Smooth muscle cell (in vitro differentiated cells): ENCODE results near the gene NES. TPM values are rescaled to one million over a fixed set of nuclear protein-coding genes. Genes with fewer than 3 reads are reported as not detected.

Experiments used
- DNase-seq: peaks from one replicate; lab custom pipeline; 2025; ENCODE audit not compliant: unreplicated experiment; lab: John Stamatoyannopoulos, UW
- H2AFZ ChIP-seq: fragments of 200-600 bp; sonication (generic); 2 replicates; pipeline ENCODE4 v1.6.0; 2016; ENCODE audit warnings: antibody characterized with exemption, low read depth, mild to moderate bottlenecking
- H3F3A ChIP-seq: fragments of 200-600 bp; sonication (generic); 2 replicates; pipeline ENCODE4 v1.6.0; 2017; ENCODE audit warnings: antibody characterized with exemption, low read depth
- H3K27ac ChIP-seq: fragments of 200-600 bp; sonication (generic); 2 replicates; pipeline ENCODE4 v1.5.1; 2016; ENCODE audit warnings: low read depth, mild to moderate bottlenecking
- H3K27me3 ChIP-seq: fragments of 200-600 bp; sonication (generic); 2 replicates; pipeline ENCODE4 v1.6.1; 2016; ENCODE audit warnings: low read depth, mild to moderate bottlenecking
- H3K36me3 ChIP-seq: fragments of 200-600 bp; sonication (generic); 2 replicates; pipeline ENCODE4 v1.5.1; 2016; ENCODE audit warnings: low read depth
- H3K4me1 ChIP-seq: fragments of 200-600 bp; sonication (generic); 2 replicates; pipeline ENCODE4 v1.5.1; 2016; ENCODE audit warnings: low read depth
- H3K4me2 ChIP-seq: fragments of 200-600 bp; sonication (generic); 2 replicates; pipeline ENCODE4 v1.6.0; 2016; ENCODE audit warnings: mild to moderate bottlenecking
- H3K4me3 ChIP-seq: fragments of 200-600 bp; sonication (generic); 2 replicates; pipeline ENCODE4 v1.5.1; 2016; ENCODE audit warnings: mild to moderate bottlenecking
- H3K79me2 ChIP-seq: fragments of 200-600 bp; sonication (generic); 2 replicates; pipeline ENCODE4 v1.6.0; 2016; ENCODE audit warnings: low read depth, mild to moderate bottlenecking
- H3K9ac ChIP-seq: fragments of 200-600 bp; sonication (generic); 2 replicates; pipeline ENCODE4 v1.6.0; 2016; ENCODE audit warnings: low read depth
- H3K9me3 ChIP-seq: fragments of 200-600 bp; sonication (generic); replicated peaks from 2 replicates; pipeline ENCODE4 v1.5.1; 2016; ENCODE audit warnings: low read depth
- H4K20me1 ChIP-seq: fragments of 200-600 bp; sonication (generic); 2 replicates; pipeline ENCODE4 v1.6.0; 2016; ENCODE audit warnings: low read depth
- WGBS: methylation state at CpG from one replicate; pipeline ENCODE4 v1.1.7; 2016; ENCODE audit warnings: low lambda C conversion rate; 5-methylcytosine and 5-hydroxymethylcytosine counted together
- polyA plus RNA-seq: library from polyadenylated mRNA; unstranded; fragments of >200 nt; fragmentation: Nextera tagmentation; extraction: Ambion mirVana; gene quantifications from 2 replicates; pipeline ENCODE4 v1.2.1, GENCODE V29; 2016
- total RNA-seq: library from RNA; depleted of rRNA; stranded (reverse); fragments of >200 nt; gene quantifications from 2 replicates; pipeline ENCODE4 v1.2.3, GENCODE V29; 2014
- TF ChIP-seq, protein P1 (sequence below): fragments of 200-600 bp; sonication (generic); IDR thresholded peaks from 2 replicates; pipeline ENCODE4 v1.5.1; 2017; ENCODE audit warnings: borderline replicate concordance, mild to moderate bottlenecking, antibody characterized with exemption; ENCODE audit not compliant: insufficient read depth, poor library complexity, severe bottlenecking

NES gene
- total and polyA plus RNA-seq, 2 experiments from 2014 or later: 11.3 to 28.5 TPM

DNA sequence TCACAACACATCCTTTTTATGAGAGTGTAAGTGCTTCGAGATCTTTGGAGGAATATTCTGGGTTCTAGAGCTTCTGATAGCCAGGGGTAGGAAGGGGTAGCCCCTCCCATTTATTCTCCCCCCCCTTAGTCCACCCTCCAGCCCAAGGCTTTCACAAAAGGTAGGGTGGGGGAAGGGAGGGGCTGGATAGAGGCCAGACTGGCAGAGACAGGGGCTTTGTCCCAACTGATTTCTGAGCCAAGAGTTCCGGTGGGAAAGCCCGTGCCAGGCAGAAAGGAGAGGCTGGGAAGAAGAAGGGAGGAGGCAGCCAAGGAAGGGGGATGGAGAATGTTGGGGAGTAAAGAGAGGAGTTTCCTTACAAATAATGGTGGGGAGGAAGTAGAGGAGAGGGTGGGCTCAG lies 32.2 kb downstream of the NES start:
- no peak overlapping the region for H3K9ac ChIP-seq
- no peaks in the 10 kb centered on the region for H3K79me2 ChIP-seq
- no peak overlapping the region for H2AFZ ChIP-seq
- no peaks in the 10 kb centered on the region for H3F3A ChIP-seq
- no peak for DNase-seq
- H3K4me1 ChIP-seq: peaks cover 14% of the 10 kb centered on the region
- TF ChIP-seq, protein P1, sequence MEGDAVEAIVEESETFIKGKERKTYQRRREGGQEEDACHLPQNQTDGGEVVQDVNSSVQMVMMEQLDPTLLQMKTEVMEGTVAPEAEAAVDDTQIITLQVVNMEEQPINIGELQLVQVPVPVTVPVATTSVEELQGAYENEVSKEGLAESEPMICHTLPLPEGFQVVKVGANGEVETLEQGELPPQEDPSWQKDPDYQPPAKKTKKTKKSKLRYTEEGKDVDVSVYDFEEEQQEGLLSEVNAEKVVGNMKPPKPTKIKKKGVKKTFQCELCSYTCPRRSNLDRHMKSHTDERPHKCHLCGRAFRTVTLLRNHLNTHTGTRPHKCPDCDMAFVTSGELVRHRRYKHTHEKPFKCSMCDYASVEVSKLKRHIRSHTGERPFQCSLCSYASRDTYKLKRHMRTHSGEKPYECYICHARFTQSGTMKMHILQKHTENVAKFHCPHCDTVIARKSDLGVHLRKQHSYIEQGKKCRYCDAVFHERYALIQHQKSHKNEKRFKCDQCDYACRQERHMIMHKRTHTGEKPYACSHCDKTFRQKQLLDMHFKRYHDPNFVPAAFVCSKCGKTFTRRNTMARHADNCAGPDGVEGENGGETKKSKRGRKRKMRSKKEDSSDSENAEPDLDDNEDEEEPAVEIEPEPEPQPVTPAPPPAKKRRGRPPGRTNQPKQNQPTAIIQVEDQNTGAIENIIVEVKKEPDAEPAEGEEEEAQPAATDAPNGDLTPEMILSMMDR: no peak
- 84% methylated on average over 3 of the region's 3 CpGs for WGBS
- no peak overlapping the region for H3K4me2 ChIP-seq
- no peaks in the 10 kb centered on the region for H3K9me3 ChIP-seq
- no peak overlapping the region for H3K27ac ChIP-seq
- H4K20me1 ChIP-seq: peaks cover 12% of the 10 kb centered on the region
- H3K4me3 ChIP-seq: no peak overlapping the region
- H3K36me3 ChIP-seq: no peaks in the 10 kb centered on the region
- peaks cover 95% of the 10 kb centered on the region for H3K27me3 ChIP-seq

DNA sequence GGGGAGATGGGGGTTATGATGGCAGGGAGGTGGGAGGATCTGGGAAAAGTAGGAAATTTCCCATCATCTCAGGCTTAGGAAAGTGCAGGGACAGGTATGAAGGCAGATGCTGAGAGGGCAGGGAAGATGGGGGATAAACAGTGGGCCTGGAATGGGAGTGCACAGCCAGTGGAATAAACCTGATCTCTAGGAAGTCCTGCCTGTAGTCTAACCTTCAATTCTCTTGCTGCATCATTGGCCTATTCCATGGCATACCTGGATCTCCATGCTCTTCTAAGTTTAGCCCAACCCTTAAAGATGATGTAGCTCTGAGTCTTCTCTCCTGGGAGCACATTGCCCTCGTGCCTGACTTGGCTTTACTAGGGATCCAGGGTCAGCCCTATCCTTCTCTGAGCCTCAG lies 32.6 kb downstream of the NES start:
- H3K79me2 ChIP-seq: no peaks in the 10 kb centered on the region
- H3K27ac ChIP-seq: no peak overlapping the region
- WGBS: 76% methylated on average over 1 of the region's 1 CpG
- H3K27me3 ChIP-seq: peaks cover 95% of the 10 kb centered on the region
- H4K20me1 ChIP-seq: peaks cover 12% of the 10 kb centered on the region
- no peaks in the 10 kb centered on the region for H3F3A ChIP-seq
- DNase-seq: no peak
- TF ChIP-seq, protein P1: no peak
- H3K9ac ChIP-seq: no peak overlapping the region
- H3K9me3 ChIP-seq: no peaks in the 10 kb centered on the region
- H2AFZ ChIP-seq: no peak overlapping the region
- H3K36me3 ChIP-seq: no peaks in the 10 kb centered on the region
- H3K4me3 ChIP-seq: no peak overlapping the region
- no peak overlapping the region for H3K4me2 ChIP-seq
- H3K4me1 ChIP-seq: peaks cover 14% of the 10 kb centered on the region

GRCh38 chr1:156644146-156644545 lies 33.1 kb downstream of the NES start:
- H2AFZ ChIP-seq: no peak overlapping the region
- H3K9me3 ChIP-seq: no peaks in the 10 kb centered on the region
- H3K4me1 ChIP-seq: peaks cover 14% of the 10 kb centered on the region
- TF ChIP-seq, protein P1: no peak
- no peak overlapping the region for H3K4me3 ChIP-seq
- H4K20me1 ChIP-seq: peaks cover 12% of the 10 kb centered on the region
- no peak overlapping the region for H3K4me2 ChIP-seq
- H3K9ac ChIP-seq: no peak overlapping the region
- no peaks in the 10 kb centered on the region for H3K79me2 ChIP-seq
- DNase-seq: no peak
- peaks cover 96% of the 10 kb centered on the region for H3K27me3 ChIP-seq
- H3F3A ChIP-seq: no peaks in the 10 kb centered on the region
- H3K27ac ChIP-seq: no peak overlapping the region
- H3K36me3 ChIP-seq: no peaks in the 10 kb centered on the region
- WGBS: 90% methylated on average over 3 of the region's 3 CpGs

GRCh38 chr1:156643778-156644092 lies 33.5 kb downstream of the NES start:
- Histone ChIP-seq H3F3A (no peaks in the 10 kb centered on the region), H3K27ac (no peak overlapping the region), H3K27me3 (peaks cover 96% of the 10 kb centered on the region), H3K4me1 (peaks cover 14% of the 10 kb centered on the region), H3K4me3 (no peak overlapping the region), H2AFZ (no peak overlapping the region), H3K4me2 (no peak overlapping the region), H3K79me2 (no peaks in the 10 kb centered on the region), H3K9ac (no peak overlapping the region), H4K20me1 (peaks cover 12% of the 10 kb centered on the region), H3K36me3 (no peaks in the 10 kb centered on the region), H3K9me3 (no peaks in the 10 kb centered on the region)
- 83% methylated on average over 7 of the region's 7 CpGs for WGBS
- TF ChIP-seq, protein P1: no peak
- no peak for DNase-seq
